HepG2 (cell line): ENCODE measurements around the gene SV2A. TPM values are rescaled to one million over a fixed set of nuclear protein-coding genes. Genes with fewer than 3 reads are reported as not detected.

ENCODE experiments used
- CBX5 ChIP-seq: sonication (generic); formaldehyde crosslinking; IDR thresholded peaks from 2 replicates; pipeline ENCODE4 v1.4.0; 2020; ENCODE audit warnings: missing genetic modification reagents, borderline replicate concordance
- FUBP1 ChIP-seq: sonication (generic); formaldehyde crosslinking; IDR thresholded peaks from 2 replicates; pipeline ENCODE4 v1.5.1; 2020; ENCODE audit warnings: missing genetic modification reagents, mild to moderate bottlenecking, borderline replicate concordance
- HNRNPL ChIP-seq: fragments of 200-400 bp; formaldehyde crosslinking; IDR thresholded peaks from 2 replicates; pipeline ENCODE4 v1.6.1; 2017; ENCODE audit warnings: mild to moderate bottlenecking, low read depth, low read length
- HNRNPLL ChIP-seq: fragments of 200-400 bp; formaldehyde crosslinking; IDR thresholded peaks from 2 replicates; pipeline ENCODE4 v1.6.1; 2017; ENCODE audit warnings: mild to moderate bottlenecking, low read depth, low read length; ENCODE audit not compliant: poor library complexity, severe bottlenecking
- KLF16 ChIP-seq, 2 experiments: sonication (generic) in 1 of 2; formaldehyde crosslinking in 1 of 2; IDR thresholded peaks; 2 replicates each; pipeline versions ENCODE4 v1.6.1 to v1.8.0; 2016 to 2023; ENCODE audit warnings: missing genetic modification reagents in 2 of 2, missing compliant biosample characterization in 1 of 2
- MAX ChIP-seq: IDR thresholded peaks from 2 replicates; pipeline ENCODE4 v1.6.1; 2012; ENCODE audit warnings: inconsistent platforms
- MYC ChIP-seq: sonication (generic); formaldehyde crosslinking; IDR thresholded peaks from 2 replicates; pipeline ENCODE4 v1.9.0; 2021; ENCODE audit warnings: missing genetic modification reagents, borderline replicate concordance
- NR0B2 ChIP-seq: sonication (generic); formaldehyde crosslinking; IDR thresholded peaks from 2 replicates; pipeline ENCODE4 v1.4.0; 2020; ENCODE audit warnings: mild to moderate bottlenecking, missing genetic modification reagents
- PHF21A ChIP-seq: sonication (generic); formaldehyde crosslinking; IDR thresholded peaks from 2 replicates; pipeline ENCODE4 v1.5.0; 2020; ENCODE audit warnings: mild to moderate bottlenecking, missing genetic modification reagents
- PRDM10 ChIP-seq: sonication (generic); formaldehyde crosslinking; IDR thresholded peaks from 2 replicates; pipeline ENCODE4 v1.4.0; 2020; ENCODE audit warnings: low read depth, missing genetic modification reagents
- RBM39 ChIP-seq: fragments of 200-400 bp; formaldehyde crosslinking; IDR thresholded peaks from one replicate; pipeline ENCODE4 v1.6.1; 2018; ENCODE audit warnings: antibody characterized with exemption, mild to moderate bottlenecking, low read depth, low read length; ENCODE audit not compliant: poor library complexity, severe bottlenecking
- SOX6 ChIP-seq, 2 experiments: fragments of 450-650 bp in 1 of 2; sonication (generic) in 1 of 2; formaldehyde crosslinking in 1 of 2; IDR thresholded peaks; 2 replicates each; pipeline versions ENCODE4 v1.4.0 to v1.6.1; 2017 to 2020; ENCODE audit warnings: antibody characterized with exemption in 1 of 2, mild to moderate bottlenecking in 1 of 2, missing genetic modification reagents in 1 of 2
- TEAD3 ChIP-seq: optimal IDR thresholded peaks from 2 replicates; pipeline ENCODE3; 2016; ENCODE audit warnings: borderline replicate concordance
- U2AF2 ChIP-seq: fragments of 200-400 bp; formaldehyde crosslinking; IDR thresholded peaks from 2 replicates; pipeline ENCODE4 v1.6.1; 2017; ENCODE audit warnings: low read depth, mild to moderate bottlenecking, low read length
- YEATS4 ChIP-seq: sonication (generic); formaldehyde crosslinking; IDR thresholded peaks from 2 replicates; pipeline ENCODE4 v1.4.0; 2020; ENCODE audit warnings: missing genetic modification reagents, borderline replicate concordance
- YY1 ChIP-seq: IDR thresholded peaks from 2 replicates; pipeline ENCODE4 v1.6.1; 2011; ENCODE audit warnings: low read length, low read depth, moderate library complexity, mild to moderate bottlenecking; ENCODE audit not compliant: insufficient read depth, insufficient replicate concordance
- ZNF572 ChIP-seq: sonication (generic); formaldehyde crosslinking; IDR thresholded peaks from 2 replicates; pipeline ENCODE4 v1.5.1; 2020; ENCODE audit warnings: mild to moderate bottlenecking, missing genetic modification reagents
- ZNF598 ChIP-seq: sonication (generic); formaldehyde crosslinking; IDR thresholded peaks from 2 replicates; pipeline ENCODE4 v1.5.1; 2020; ENCODE audit warnings: mild to moderate bottlenecking, missing genetic modification reagents, borderline replicate concordance
- polyA plus RNA-seq, 8 experiments: library from polyadenylated mRNA; depleted of rRNA in 3 of 8; stranded (reverse) in 7 of 8; unstranded in 1 of 8; fragments of >200 nt; fragmentation: Illumina TruSeq in 4 of 8; extraction: Trizol in 4 of 8; gene quantifications; 2 replicates each; pipeline versions ENCODE4 v1.2.1 to v1.2.3, GENCODE V29; 2011 to 2016; ENCODE audit warnings: low read depth in 4 of 8, missing spikeins in 1 of 8, mixed read lengths in 1 of 8; ENCODE audit not compliant: insufficient read depth in 1 of 8
- total RNA-seq, 5 experiments: library from RNA; depleted of rRNA; stranded (reverse); fragments of >200 nt; fragmentation: Illumina TruSeq; extraction: Trizol; gene quantifications; 2 replicates each; pipeline ENCODE4 v1.2.3, GENCODE V29; 2016; ENCODE audit warnings: low read depth in 1 of 5
- TF ChIP-seq, protein P1 (sequence below): IDR thresholded peaks from 2 replicates; pipeline ENCODE4 v1.6.1; 2012; ENCODE audit warnings: low read depth, low read length, improper control_type of control experiment

SV2A gene
- total and polyA plus RNA-seq, 2 of the 13 experiments (the other 11 are each of a cell fraction or from before 2014, with no cell fraction given), result 0.84 to 1.9 TPM

- peak; percentile 97 for TF ChIP-seq RBM39
- peak; percentile 44; the same call in 1 of the 2 replicates for TF ChIP-seq MAX
- TF ChIP-seq TEAD3 (CRISPR knock-in tag), result no peak
- peak; percentile 52 for TF ChIP-seq NR0B2 (CRISPR knock-in tag)
- peak; percentile 14; the same call in 1 of the 2 replicates for TF ChIP-seq PRDM10 (CRISPR knock-in tag)
- peak; percentile 14; the same call in 1 of the 2 replicates for TF ChIP-seq MYC (CRISPR knock-in tag)
- peak; percentile 83; the same call in 1 of the 2 replicates for TF ChIP-seq ZNF598 (CRISPR knock-in tag)
- no peak; a peak in 1 of 4 replicates for TF ChIP-seq KLF16 (CRISPR knock-in tag; IDR thresholded peaks at IDR 0.05)
- peak; percentile 42 for TF ChIP-seq YY1
- TF ChIP-seq CBX5 (CRISPR knock-in tag), result 0 out of 2 replicates have a peak, but pooled peaks have one; percentile 14
- TF ChIP-seq ZNF572 (CRISPR knock-in tag), result no peak
- peak; percentile 55; the same call in 1 of the 2 replicates for TF ChIP-seq PHF21A (CRISPR knock-in tag)
- peak; percentile 66; the same call in 1 of the 2 replicates for TF ChIP-seq FUBP1 (CRISPR knock-in tag)
- no peak for TF ChIP-seq SOX6 (IDR thresholded peaks at IDR 0.05)
- TF ChIP-seq SOX6 (CRISPR knock-in tag; IDR thresholded peaks at IDR 0.05), result peak; percentile 19; the same call in 1 of the 2 replicates
- 0 out of 2 replicates have a peak, but pooled peaks have one; percentile 67 for TF ChIP-seq U2AF2
- TF ChIP-seq, protein P1, sequence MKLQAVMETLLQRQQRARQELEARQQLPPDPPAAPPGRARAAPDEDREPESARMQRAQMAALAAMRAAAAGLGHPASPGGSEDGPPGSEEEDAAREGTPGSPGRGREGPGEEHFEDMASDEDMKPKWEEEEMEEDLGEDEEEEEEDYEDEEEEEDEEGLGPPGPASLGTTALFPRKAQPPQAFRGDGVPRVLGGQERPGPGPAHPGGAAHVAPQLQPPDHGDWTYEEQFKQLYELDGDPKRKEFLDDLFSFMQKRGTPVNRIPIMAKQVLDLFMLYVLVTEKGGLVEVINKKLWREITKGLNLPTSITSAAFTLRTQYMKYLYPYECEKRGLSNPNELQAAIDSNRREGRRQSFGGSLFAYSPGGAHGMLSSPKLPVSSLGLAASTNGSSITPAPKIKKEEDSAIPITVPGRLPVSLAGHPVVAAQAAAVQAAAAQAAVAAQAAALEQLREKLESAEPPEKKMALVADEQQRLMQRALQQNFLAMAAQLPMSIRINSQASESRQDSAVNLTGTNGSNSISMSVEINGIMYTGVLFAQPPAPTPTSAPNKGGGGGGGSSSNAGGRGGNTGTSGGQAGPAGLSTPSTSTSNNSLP, result peak; percentile 63; the same call in 1 of the 2 replicates
- peak; percentile 98 for TF ChIP-seq HNRNPLL
- TF ChIP-seq YEATS4 (CRISPR knock-in tag), result peak; percentile 41; the same call in 1 of the 2 replicates
- peak; percentile 87 for TF ChIP-seq HNRNPL
Measured at GRCh38 chr1:149887456-149888246, 30.0 kb downstream of the SV2A start (continued).
